Nephron progenitor cell (in vitro differentiated cells): ENCODE measurements around the gene TPPP2.
"Not testable (repeated sequence)": the region's sequence is repeated elsewhere in the genome, so short reads cannot be mapped to it uniquely, and the experiment has no call there.

Source experiments
- DNase-seq: peaks from one replicate; pipeline ENCODE4 v3.0.0; 2021
- H3K27ac Mint-ChIP-seq: 2 replicates; pipeline ENCODE4 v1.8.0; 2021; ENCODE audit warnings: mild to moderate bottlenecking, moderate library complexity, mixed read lengths
- H3K27me3 Mint-ChIP-seq: 2 replicates; pipeline ENCODE4 v1.8.0; 2021; ENCODE audit warnings: mild to moderate bottlenecking, low read depth, mixed read lengths; ENCODE audit not compliant: poor library complexity
- H3K36me3 Mint-ChIP-seq: 2 replicates; pipeline ENCODE4 v1.8.0; 2021; ENCODE audit warnings: low read depth, mixed read lengths
- H3K4me1 Mint-ChIP-seq: 2 replicates; pipeline ENCODE4 v1.8.0; 2021; ENCODE audit warnings: mixed read lengths
- H3K4me3 Mint-ChIP-seq: 2 replicates; pipeline ENCODE4 v1.8.0; 2021; ENCODE audit warnings: mild to moderate bottlenecking, moderate library complexity, mixed read lengths
- H3K9me3 Mint-ChIP-seq: 2 replicates; pipeline ENCODE4 v1.8.0; 2021; ENCODE audit warnings: mild to moderate bottlenecking, moderate library complexity, mixed read lengths
- TF ChIP-seq, protein P1 (sequence below): fragments of 200-600 bp; sonication (generic); IDR thresholded peaks from 2 replicates; pipeline ENCODE4 v1.5.0; 2021; ENCODE audit warnings: antibody characterized with exemption

Gene TPPP2

DNA sequence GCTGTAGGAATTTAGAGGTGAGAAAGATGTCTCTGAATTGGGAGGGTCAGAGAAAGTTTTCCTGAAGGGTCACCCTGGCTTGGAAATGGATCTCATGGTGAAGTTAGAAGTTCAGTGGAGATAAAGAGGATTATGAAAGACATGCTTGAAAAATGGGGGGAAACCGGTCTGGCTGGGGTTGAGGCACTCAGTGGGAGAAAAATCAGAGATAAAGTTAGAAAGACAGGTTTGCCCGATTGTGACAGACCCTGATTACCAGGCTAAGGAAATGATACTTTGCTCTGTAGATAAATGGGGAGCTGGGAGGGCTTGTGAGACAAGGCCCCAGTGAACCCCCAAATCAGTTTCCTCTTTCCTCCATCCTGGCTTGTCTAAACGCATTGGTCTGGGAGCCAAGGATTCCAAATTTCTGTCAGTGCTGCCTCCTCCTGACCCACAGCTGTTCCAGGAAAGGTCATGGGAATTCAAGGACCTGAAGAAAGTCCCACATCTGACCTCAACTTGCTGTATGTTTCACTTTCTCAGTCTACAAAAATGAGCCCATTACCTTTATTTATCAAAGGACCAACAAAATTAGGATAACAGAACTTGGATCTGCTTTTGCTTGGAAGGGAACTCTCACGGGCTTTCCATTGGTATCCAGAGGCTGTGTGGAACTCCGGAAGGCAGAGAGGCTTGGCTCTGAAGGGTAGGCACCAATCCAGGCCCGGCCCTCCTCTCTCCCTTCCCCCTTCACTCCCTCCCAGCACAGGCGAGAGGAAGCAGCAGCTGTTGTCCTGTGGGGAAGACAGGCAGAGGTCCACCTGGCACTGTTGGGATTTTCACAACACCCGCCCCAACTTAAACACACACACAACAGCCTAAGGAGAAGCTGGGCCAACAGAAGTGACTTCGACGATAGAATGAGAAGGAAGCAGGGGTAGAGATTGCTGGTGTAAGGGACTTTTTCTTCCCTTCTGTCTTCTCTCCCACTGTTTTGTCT is 8.7 kb downstream of the TPPP2 start:
- H3K27me3 Mint-ChIP-seq = peaks cover 19% of the 10 kb centered on the region
- peak overlapping the region; percentile 75 for H3K27ac Mint-ChIP-seq
- DNase-seq = no peak
- H3K36me3 Mint-ChIP-seq = no peaks in the 10 kb centered on the region
- no peaks in the 10 kb centered on the region for H3K9me3 Mint-ChIP-seq
- TF ChIP-seq, protein P1, sequence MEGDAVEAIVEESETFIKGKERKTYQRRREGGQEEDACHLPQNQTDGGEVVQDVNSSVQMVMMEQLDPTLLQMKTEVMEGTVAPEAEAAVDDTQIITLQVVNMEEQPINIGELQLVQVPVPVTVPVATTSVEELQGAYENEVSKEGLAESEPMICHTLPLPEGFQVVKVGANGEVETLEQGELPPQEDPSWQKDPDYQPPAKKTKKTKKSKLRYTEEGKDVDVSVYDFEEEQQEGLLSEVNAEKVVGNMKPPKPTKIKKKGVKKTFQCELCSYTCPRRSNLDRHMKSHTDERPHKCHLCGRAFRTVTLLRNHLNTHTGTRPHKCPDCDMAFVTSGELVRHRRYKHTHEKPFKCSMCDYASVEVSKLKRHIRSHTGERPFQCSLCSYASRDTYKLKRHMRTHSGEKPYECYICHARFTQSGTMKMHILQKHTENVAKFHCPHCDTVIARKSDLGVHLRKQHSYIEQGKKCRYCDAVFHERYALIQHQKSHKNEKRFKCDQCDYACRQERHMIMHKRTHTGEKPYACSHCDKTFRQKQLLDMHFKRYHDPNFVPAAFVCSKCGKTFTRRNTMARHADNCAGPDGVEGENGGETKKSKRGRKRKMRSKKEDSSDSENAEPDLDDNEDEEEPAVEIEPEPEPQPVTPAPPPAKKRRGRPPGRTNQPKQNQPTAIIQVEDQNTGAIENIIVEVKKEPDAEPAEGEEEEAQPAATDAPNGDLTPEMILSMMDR = no peak
- no peak overlapping the region for H3K4me3 Mint-ChIP-seq
- H3K4me1 Mint-ChIP-seq = peaks cover 61% of the 10 kb centered on the region

DNA sequence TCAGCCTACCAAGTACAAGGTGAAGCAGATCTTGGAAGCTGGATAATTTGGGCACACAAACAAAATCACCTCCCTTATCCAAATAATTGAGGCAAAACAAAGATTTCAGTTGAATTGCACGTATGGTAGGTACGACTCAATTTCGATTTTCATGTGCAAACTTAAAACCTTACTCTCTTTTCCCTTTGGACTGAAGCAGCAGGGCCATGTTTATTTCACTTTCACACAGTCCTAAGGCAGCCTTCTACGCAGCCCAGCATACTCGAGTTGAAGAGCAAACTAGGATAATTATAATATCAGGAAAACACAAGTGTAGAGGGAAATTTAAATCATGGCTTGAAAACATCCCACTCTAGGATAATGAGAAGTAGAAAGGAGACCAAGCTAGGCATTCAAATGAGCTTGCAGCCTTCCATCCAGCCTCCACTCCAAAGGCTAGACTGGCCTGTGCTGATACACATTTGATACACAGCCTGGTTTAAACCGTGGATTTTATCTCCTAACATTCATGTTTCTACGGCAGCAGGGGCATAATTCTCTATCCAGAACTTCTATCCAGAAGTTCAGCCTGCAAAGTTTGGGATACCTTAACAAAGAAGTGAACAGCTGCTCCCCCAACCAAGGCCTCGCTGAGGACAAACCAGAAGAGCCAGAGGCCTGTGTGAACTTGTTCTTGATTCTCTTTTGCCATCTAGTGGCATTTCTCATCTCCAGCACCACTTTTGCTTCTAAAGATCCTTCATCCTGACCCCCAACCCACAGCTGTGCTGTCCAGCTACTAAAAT is 9.8 kb downstream of the TPPP2 start:
- Mint-ChIP-seq H3K27me3 (peaks cover 21% of the 10 kb centered on the region), H3K9me3 (no peaks in the 10 kb centered on the region), H3K4me3 (peak overlapping the region; percentile 33), H3K27ac (peak overlapping the region; percentile 75), H3K36me3 (no peaks in the 10 kb centered on the region), H3K4me1 (peaks cover 71% of the 10 kb centered on the region)
- TF ChIP-seq, protein P1 = peak; percentile 48
- DNase-seq = peak; percentile 30

DNA sequence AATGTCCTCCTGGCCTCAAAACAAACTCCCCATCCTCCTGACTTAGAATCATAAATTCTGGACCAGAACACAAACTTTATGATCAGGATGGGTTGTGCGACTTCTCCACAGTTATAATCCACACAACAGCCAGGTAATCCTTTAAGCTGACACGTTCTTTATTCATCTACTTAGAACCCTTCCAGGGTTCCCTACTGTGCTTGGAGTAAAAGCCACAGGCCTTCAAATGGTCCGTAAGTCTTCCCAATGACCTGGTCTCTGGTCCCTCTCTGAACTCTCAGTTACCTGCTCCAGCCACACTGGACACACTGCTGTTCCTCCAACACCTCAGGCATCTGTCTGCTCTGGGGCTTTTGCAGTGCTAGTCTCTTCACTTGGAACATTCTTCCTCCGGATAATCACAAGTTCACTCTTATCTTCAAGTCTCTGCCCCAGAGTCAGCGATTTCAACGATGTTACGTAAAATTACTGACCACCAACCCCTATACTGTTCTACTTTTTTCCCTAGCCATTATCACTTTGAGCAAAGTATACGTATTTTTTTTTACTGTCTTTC is 10.4 kb downstream of the TPPP2 start:
- no peaks in the 10 kb centered on the region for H3K36me3 Mint-ChIP-seq
- H3K4me1 Mint-ChIP-seq = peaks cover 73% of the 10 kb centered on the region

DNA sequence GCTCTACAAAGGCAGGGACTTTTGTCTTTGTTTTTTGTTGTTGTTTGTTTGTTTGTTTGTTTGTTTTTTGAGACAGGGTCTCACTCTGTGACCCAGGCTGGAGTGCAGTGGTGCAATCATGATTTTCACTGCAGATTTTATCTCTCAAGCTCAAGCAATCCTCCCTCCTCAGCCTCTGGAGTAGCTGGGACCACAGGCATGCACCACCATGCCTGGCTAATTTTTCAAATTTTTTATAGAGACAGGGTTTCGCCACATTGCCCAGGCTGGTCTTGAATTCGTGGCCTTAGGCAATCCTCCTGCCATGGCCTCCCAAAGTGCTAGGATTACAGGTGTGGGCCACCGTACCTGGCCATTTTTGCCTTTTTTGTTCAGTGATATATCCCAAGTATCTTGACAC is 10.9 kb downstream of the TPPP2 start:
- H3K36me3 Mint-ChIP-seq, DNase-seq, H3K9me3 Mint-ChIP-seq, H3K4me3 Mint-ChIP-seq, H3K27ac Mint-ChIP-seq: not testable (repeated sequence)
- peaks cover 21% of the 10 kb centered on the region for H3K27me3 Mint-ChIP-seq
- H3K4me1 Mint-ChIP-seq = peaks cover 71% of the 10 kb centered on the region

More for the DNA sequence above, 10.4 kb downstream of the TPPP2 start:
- peaks cover 21% of the 10 kb centered on the region for H3K27me3 Mint-ChIP-seq
- peak overlapping the region; percentile 33 for H3K4me3 Mint-ChIP-seq
- TF ChIP-seq, protein P1 = no peak
- DNase-seq = no peak
- no peaks in the 10 kb centered on the region for H3K9me3 Mint-ChIP-seq
- no peak overlapping the region for H3K27ac Mint-ChIP-seq

DNA sequence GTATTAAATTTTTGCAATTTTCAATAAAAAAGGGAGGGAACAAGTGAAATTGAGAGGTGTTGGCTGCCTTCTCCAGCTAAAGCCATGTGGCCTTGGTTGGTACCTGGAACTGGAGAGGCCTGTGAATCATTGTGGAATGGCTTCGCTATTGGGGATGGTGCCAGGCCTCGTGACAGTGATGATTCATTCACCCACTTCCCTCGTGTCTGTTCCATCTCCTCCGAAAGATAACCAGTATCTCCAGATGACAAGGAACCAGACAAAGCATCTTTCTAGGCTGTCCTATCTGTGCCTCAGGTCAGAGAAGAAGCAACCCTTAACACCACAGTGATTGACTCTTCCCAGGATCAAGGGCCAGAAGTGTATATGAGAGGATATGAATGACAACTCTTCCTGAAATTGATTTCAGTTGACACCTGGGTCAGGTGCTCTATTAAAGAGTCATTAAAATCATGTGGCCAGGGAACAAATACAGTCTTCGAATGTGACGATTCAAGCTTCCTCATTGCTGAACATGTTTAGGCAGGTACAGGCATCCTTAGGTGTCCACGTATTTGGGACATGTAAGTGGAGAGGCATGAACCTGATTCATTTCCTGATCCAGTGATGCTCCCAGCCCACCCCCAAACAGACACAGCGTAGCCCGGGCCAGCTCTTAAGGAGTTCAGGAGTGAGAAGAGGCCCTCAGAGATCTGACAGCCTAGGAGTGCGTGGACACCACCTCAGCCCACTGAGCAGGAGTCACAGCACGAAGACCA is 11.8 kb downstream of the TPPP2 start, which contains the start of gene RNASE7:
Gene RNASE7, plus strand, starts transcription at position 687 of the 758 bp plus-strand sequence. CDS start 631 bp downstream, outside the sequence.
- no peak within 1 kb of the TSS for H3K4me3 Mint-ChIP-seq
- peak within 1 kb of the TSS; percentile 36 for H3K27ac Mint-ChIP-seq
- no peaks in the 10 kb centered on the region for H3K9me3 Mint-ChIP-seq
- TF ChIP-seq, protein P1 = no peak
- H3K36me3 Mint-ChIP-seq = no peaks in the 10 kb centered on the region
- peaks cover 67% of the 10 kb centered on the region for H3K4me1 Mint-ChIP-seq
- DNase-seq = no peak
- H3K27me3 Mint-ChIP-seq = peaks cover 18% of the 10 kb centered on the region
